ENCODE measurements around the gene AUTS2. TPM values are rescaled to one million over a fixed set of nuclear protein-coding genes. Genes with fewer than 3 reads are reported as not detected.
A peak's percentile ranks its signal among the peaks of the same experiment; 100 is the strongest.

Gene AUTS2
- total and polyA plus RNA-seq, 10 of the 15 experiments (the other 5 are each of a cell fraction or from before 2014, with no cell fraction given) = 6.4 to 55.6 (median 21.6) TPM

DNA sequence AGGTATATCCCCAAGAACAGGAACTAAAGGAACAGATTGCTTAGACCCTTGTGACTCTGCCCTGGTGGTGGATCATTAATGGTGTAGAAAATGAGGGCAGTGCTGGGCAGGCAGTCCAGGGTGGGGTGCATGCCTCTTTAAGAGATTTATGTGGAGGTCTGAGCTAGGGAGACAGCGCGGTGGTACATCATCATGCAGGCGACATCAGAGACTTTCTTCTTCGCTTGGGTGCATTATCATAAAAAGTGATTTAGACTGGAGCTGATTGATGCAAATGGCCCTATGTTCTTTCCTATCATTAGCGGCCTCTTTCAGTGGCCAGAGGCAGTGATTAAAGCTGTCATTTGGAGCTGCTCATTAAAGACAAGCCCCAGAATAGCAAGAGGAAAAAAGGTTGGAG lies 1014.5 kb downstream of the AUTS2 start:
- no peaks in the 10 kb centered on the region for H3K36me3 ChIP-seq (ENCODE audit: control insufficient read depth in 2 of 2, insufficient read depth in 2 of 2, low read length in 1 of 2)
- H3K4me3 ChIP-seq = no peak overlapping the region
- ChIA-PET CTCF (no interaction called here), RAD21 (ENCODE audit: unreplicated experiment) (no interaction called here), SMC1A (ENCODE audit: uncharacterized antibody, unreplicated experiment) (interaction anchor here (2.1 kb wide), 1 partner anchor 85 kb away, joined by 5 read pairs; no protein-coding TSS in a partner anchor), POLR2A (no interaction called here)
- H4K20me1 ChIP-seq (ENCODE audit: control insufficient read depth, insufficient read depth) = no peaks in the 10 kb centered on the region
- H3K4me2 ChIP-seq (ENCODE audit: control insufficient read depth, insufficient read depth) = no peak overlapping the region
- H3K27me3 ChIP-seq (replicated peaks in 1 of 2; ENCODE audit: control insufficient read depth in 2 of 2, insufficient read depth in 2 of 2, low read length in 1 of 2) = no peaks in the 10 kb centered on the region
- H3K9me3 ChIP-seq (replicated peaks; ENCODE audit: control insufficient read depth, insufficient read depth, low read length) = no peaks in the 10 kb centered on the region
- WGBS (ENCODE audit: insufficient coverage, insufficient replicate concordance, low lambda C conversion rate, missing lambda C conversion rate) = 73% methylated on average over 5 of the region's 5 CpGs
- FAIRE-seq = peak; percentile 18
- in situ Hi-C loops (cut with MboI) = no loop called here
- no peak overlapping the region for H3K9ac ChIP-seq (ENCODE audit: control insufficient read depth, insufficient read depth, low read length)
- BruUV-seq (replicated peaks) = no TSS peak
- H3K4me1 ChIP-seq (ENCODE audit: control insufficient read depth, insufficient read depth, low read length) = no peaks in the 10 kb centered on the region
- H2AFZ ChIP-seq (ENCODE audit: control insufficient read depth, low read depth, low read length) = no peak overlapping the region
- no peak for ATAC-seq
- no peak for TF ChIP-seq TCF12 (IDR thresholded peaks at IDR 0.05; ENCODE audit: low read depth, low read length)
- no peak for TF ChIP-seq NR2F1 (conservative IDR thresholded peaks at IDR 0.05)
- no peak for TF ChIP-seq IKZF2 (IDR thresholded peaks at IDR 0.05)
- no peak for TF ChIP-seq BRCA1 (IDR thresholded peaks at IDR 0.05; ENCODE audit: low read depth, low read length)
- TF ChIP-seq POLR2AphosphoS2 (IDR thresholded peaks at IDR 0.05; ENCODE audit: low read depth, low read length) = no peak
- no peak for TF ChIP-seq ZNF24 (IDR thresholded peaks at IDR 0.05)
- TF ChIP-seq, protein P1, sequence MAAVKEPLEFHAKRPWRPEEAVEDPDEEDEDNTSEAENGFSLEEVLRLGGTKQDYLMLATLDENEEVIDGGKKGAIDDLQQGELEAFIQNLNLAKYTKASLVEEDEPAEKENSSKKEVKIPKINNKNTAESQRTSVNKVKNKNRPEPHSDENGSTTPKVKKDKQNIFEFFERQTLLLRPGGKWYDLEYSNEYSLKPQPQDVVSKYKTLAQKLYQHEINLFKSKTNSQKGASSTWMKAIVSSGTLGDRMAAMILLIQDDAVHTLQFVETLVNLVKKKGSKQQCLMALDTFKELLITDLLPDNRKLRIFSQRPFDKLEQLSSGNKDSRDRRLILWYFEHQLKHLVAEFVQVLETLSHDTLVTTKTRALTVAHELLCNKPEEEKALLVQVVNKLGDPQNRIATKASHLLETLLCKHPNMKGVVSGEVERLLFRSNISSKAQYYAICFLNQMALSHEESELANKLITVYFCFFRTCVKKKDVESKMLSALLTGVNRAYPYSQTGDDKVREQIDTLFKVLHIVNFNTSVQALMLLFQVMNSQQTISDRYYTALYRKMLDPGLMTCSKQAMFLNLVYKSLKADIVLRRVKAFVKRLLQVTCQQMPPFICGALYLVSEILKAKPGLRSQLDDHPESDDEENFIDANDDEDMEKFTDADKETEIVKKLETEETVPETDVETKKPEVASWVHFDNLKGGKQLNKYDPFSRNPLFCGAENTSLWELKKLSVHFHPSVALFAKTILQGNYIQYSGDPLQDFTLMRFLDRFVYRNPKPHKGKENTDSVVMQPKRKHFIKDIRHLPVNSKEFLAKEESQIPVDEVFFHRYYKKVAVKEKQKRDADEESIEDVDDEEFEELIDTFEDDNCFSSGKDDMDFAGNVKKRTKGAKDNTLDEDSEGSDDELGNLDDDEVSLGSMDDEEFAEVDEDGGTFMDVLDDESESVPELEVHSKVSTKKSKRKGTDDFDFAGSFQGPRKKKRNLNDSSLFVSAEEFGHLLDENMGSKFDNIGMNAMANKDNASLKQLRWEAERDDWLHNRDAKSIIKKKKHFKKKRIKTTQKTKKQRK (IDR thresholded peaks at IDR 0.05; ENCODE audit: low read depth, low read length) = no peak
- TF ChIP-seq ESRRA (IDR thresholded peaks at IDR 0.05; ENCODE audit: low read length) = no peak
- no peak for TF ChIP-seq CHD4 (IDR thresholded peaks at IDR 0.05)
- TF ChIP-seq POLR2A (IDR thresholded peaks at IDR 0.05; ENCODE audit: low read depth, low read length) = no peak
- TF ChIP-seq RFX5 (IDR thresholded peaks at IDR 0.05; ENCODE audit: low read depth, low read length) = no peak
- no peaks in the 10 kb centered on the region for H3K79me2 ChIP-seq (ENCODE audit: control insufficient read depth, insufficient read depth, low read length)
- DNase-seq (ENCODE audit: low read depth, low spot score) = no peak
- H3K27ac ChIP-seq (ENCODE audit: control insufficient read depth, insufficient read depth) = no peak overlapping the region
- intact Hi-C loops (cut with micrococcal nuclease; ENCODE audit: unreplicated experiment) = no loop called here

All from GM12878 (cell line).